ENCODE measurements around the gene COL8A1. TPM values are rescaled to one million over a fixed set of nuclear protein-coding genes. Genes with fewer than 3 reads are reported as not detected.

The COL8A1 gene
- total and polyA plus RNA-seq, 9 of the 15 experiments (the other 6 are each of a cell fraction or from before 2014, with no cell fraction given) = 0.07 TPM; not detected in 8

DNA sequence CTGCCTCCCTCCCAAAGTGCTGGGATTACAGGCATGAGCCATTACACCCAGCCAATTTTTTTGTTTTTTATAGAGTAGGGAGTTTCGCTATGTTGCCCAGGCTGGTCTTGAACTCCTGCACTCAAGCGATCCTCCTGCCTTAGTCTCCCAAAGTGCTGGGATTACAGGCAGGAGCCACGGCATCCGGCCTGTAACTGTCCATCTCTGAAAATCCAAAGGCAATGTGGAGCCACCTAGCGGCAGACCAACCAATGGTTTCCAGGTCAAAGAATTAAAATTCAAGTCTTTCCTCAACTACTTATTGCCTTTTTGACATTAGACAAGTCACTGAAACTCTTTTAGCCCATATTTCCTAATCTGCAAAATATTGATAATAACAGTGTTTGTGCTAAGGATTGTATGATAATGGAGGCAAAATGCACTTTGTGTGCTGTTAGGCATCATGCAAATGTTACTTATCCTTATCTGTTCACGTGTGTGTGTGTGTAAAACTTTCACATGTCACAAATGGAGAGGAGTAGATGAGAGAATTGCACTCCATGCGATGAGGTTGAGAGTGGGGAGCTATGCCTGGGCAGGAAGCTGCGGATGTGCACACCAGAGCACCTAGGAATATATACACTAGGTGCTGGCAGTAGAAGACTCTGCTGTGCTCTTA lies 48.7 kb downstream of the COL8A1 start (continued):
- TF ChIP-seq, protein P1, sequence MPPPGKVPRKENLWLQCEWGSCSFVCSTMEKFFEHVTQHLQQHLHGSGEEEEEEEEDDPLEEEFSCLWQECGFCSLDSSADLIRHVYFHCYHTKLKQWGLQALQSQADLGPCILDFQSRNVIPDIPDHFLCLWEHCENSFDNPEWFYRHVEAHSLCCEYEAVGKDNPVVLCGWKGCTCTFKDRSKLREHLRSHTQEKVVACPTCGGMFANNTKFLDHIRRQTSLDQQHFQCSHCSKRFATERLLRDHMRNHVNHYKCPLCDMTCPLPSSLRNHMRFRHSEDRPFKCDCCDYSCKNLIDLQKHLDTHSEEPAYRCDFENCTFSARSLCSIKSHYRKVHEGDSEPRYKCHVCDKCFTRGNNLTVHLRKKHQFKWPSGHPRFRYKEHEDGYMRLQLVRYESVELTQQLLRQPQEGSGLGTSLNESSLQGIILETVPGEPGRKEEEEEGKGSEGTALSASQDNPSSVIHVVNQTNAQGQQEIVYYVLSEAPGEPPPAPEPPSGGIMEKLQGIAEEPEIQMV (tag; conservative IDR thresholded peaks at IDR 0.05; ENCODE audit: low read depth) = no peak
- TF ChIP-seq RHOXF2B (CRISPR knock-in tag; conservative IDR thresholded peaks at IDR 0.05) = no peak
- TF ChIP-seq, protein P2, sequence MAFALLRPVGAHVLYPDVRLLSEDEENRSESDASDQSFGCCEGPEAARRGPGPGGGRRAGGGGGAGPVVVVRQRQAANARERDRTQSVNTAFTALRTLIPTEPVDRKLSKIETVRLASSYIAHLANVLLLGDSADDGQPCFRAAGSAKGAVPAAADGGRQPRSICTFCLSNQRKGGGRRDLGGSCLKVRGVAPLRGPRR (CRISPR knock-in tag; IDR thresholded peaks at IDR 0.05) = no peak
- no peak for TF ChIP-seq HLTF (IDR thresholded peaks at IDR 0.05)
- TF ChIP-seq NCOA1 (IDR thresholded peaks at IDR 0.05; ENCODE audit: low read depth) = no peak
- TF ChIP-seq KLF16 (IDR thresholded peaks at IDR 0.05) = 0 out of 2 replicates have a peak, but pooled peaks have one; percentile 24
- TF ChIP-seq MAZ (CRISPR knock-in tag; conservative IDR thresholded peaks at IDR 0.05 in 1 of 2, IDR thresholded peaks at IDR 0.05 in 1 of 2) = no peak
- TF ChIP-seq ZNF174 (CRISPR knock-in tag; IDR thresholded peaks at IDR 0.05) = no peak
- TF ChIP-seq DNMT1 (IDR thresholded peaks at IDR 0.05) = no peak
- no peak for TF ChIP-seq CBX8 (IDR thresholded peaks at IDR 0.05; ENCODE audit: borderline replicate concordance, extremely low read depth, low read depth, low read length, poor library complexity, severe bottlenecking)
- TF ChIP-seq THRAP3 (IDR thresholded peaks at IDR 0.05; ENCODE audit: borderline replicate concordance) = no peak
- TF ChIP-seq, protein P3, sequence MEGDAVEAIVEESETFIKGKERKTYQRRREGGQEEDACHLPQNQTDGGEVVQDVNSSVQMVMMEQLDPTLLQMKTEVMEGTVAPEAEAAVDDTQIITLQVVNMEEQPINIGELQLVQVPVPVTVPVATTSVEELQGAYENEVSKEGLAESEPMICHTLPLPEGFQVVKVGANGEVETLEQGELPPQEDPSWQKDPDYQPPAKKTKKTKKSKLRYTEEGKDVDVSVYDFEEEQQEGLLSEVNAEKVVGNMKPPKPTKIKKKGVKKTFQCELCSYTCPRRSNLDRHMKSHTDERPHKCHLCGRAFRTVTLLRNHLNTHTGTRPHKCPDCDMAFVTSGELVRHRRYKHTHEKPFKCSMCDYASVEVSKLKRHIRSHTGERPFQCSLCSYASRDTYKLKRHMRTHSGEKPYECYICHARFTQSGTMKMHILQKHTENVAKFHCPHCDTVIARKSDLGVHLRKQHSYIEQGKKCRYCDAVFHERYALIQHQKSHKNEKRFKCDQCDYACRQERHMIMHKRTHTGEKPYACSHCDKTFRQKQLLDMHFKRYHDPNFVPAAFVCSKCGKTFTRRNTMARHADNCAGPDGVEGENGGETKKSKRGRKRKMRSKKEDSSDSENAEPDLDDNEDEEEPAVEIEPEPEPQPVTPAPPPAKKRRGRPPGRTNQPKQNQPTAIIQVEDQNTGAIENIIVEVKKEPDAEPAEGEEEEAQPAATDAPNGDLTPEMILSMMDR (IDR thresholded peaks at IDR 0.05 in 2 of 3, conservative IDR thresholded peaks at IDR 0.05 in 1 of 3; ENCODE audit: insufficient read depth in 2 of 3, low read depth in 1 of 3, low read length in 3 of 3) = peak; percentile 46 to 68 (median 62); a peak in 5 of 6 replicates
- TF ChIP-seq, protein P4, sequence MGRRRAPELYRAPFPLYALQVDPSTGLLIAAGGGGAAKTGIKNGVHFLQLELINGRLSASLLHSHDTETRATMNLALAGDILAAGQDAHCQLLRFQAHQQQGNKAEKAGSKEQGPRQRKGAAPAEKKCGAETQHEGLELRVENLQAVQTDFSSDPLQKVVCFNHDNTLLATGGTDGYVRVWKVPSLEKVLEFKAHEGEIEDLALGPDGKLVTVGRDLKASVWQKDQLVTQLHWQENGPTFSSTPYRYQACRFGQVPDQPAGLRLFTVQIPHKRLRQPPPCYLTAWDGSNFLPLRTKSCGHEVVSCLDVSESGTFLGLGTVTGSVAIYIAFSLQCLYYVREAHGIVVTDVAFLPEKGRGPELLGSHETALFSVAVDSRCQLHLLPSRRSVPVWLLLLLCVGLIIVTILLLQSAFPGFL (CRISPR knock-in tag; IDR thresholded peaks at IDR 0.05) = no peak
- no peak for TF ChIP-seq L3MBTL2 (IDR thresholded peaks at IDR 0.05)
- TF ChIP-seq NCOA4 (IDR thresholded peaks at IDR 0.05; ENCODE audit: partially characterized antibody) = no peak
- TF ChIP-seq ZNF764 (CRISPR knock-in tag; IDR thresholded peaks at IDR 0.05; ENCODE audit: low read depth) = no peak
- TF ChIP-seq RAD21 (CRISPR knock-in tag; conservative IDR thresholded peaks at IDR 0.05 in 1 of 2, IDR thresholded peaks at IDR 0.05 in 1 of 2) = peak in 1 of 2 experiments; percentile 53; a peak in 3 of 4 replicates
- no peak for TF ChIP-seq SLC30A9 (CRISPR knock-in tag; IDR thresholded peaks at IDR 0.05)
- no peak for TF ChIP-seq ZNF41 (CRISPR knock-in tag; conservative IDR thresholded peaks at IDR 0.05)
- TF ChIP-seq, protein P5, sequence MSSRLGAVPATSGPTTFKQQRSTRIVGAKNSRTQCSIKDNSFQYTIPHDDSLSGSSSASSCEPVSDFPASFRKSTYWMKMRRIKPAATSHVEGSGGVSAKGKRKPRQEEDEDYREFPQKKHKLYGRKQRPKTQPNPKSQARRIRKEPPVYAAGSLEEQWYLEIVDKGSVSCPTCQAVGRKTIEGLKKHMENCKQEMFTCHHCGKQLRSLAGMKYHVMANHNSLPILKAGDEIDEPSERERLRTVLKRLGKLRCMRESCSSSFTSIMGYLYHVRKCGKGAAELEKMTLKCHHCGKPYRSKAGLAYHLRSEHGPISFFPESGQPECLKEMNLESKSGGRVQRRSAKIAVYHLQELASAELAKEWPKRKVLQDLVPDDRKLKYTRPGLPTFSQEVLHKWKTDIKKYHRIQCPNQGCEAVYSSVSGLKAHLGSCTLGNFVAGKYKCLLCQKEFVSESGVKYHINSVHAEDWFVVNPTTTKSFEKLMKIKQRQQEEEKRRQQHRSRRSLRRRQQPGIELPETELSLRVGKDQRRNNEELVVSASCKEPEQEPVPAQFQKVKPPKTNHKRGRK (tag; IDR thresholded peaks at IDR 0.05) = no peak
- no peak for TF ChIP-seq BDP1 (IDR thresholded peaks at IDR 0.05; ENCODE audit: insufficient read depth, insufficient read length)
